Endothelial cell of umbilical vein (primary cell): ENCODE results near the gene GTF2H2C. TPM values are rescaled to one million over a fixed set of nuclear protein-coding genes. Genes with fewer than 3 reads are reported as not detected.

Experiments used
- BruUV-seq: library from RNA; stranded (reverse); fragments of 400-500 nt; replicated peaks from 2 replicates; lab custom pipeline; 2021; lab: Mats Ljungman, UMichigan
- CTCF ChIA-PET: fragments of 300-600, 350-600 bp; sonication (Branson Sonifier 250); formaldehyde crosslinking; loops from one replicate; lab custom pipeline; 2021; ENCODE audit warnings: antibody characterized with exemption, inconsistent platforms; lab: Charles Lee
- POLR2A ChIA-PET: fragments of 300-600, 350-600 bp; sonication (Branson Sonifier 250); formaldehyde crosslinking; loops from one replicate; lab custom pipeline; 2021; ENCODE audit warnings: antibody characterized with exemption, inconsistent platforms; lab: Charles Lee
- DNase-seq: peaks from one replicate; pipeline ENCODE4 v3.0.0-alpha.2; 2011; ENCODE audit warnings: low read depth, low spot score
- FAIRE-seq: peaks from 2 replicates; lab custom pipeline; 2011; peaks lifted over from hg19 to GRCh38; lab: Jason Lieb, UNC
- H2AFZ ChIP-seq: 2 replicates; pipeline ENCODE4 v1.6.0; 2012; ENCODE audit warnings: low read depth, low read length, control low read depth, inconsistent platforms
- H3K27ac ChIP-seq: 2 replicates; pipeline ENCODE4 v1.5.1; 2011; ENCODE audit warnings: low read depth, mild to moderate bottlenecking, control low read depth, low read length, moderate library complexity; ENCODE audit not compliant: insufficient read depth
- H3K27me3 ChIP-seq, 2 experiments: 2 replicates each; pipeline versions ENCODE4 v1.6.0 to v1.6.1; 2011; ENCODE audit warnings: low read length in 2 of 2, mixed read lengths in 1 of 2; ENCODE audit not compliant: control insufficient read depth in 2 of 2, insufficient read depth in 2 of 2
- H3K36me3 ChIP-seq, 2 experiments: 2 replicates in 1 of 2; 3 replicates in 1 of 2; pipeline ENCODE4 v1.5.1; 2011; ENCODE audit warnings: low read length in 2 of 2, mild to moderate bottlenecking in 1 of 2, moderate library complexity in 1 of 2; ENCODE audit not compliant: control insufficient read depth in 2 of 2, insufficient read depth in 2 of 2; ENCODE audit errors: extremely low read depth in 1 of 2
- H3K4me1 ChIP-seq: 3 replicates; pipeline ENCODE4 v1.5.1; 2011; ENCODE audit warnings: mild to moderate bottlenecking, low read length; ENCODE audit not compliant: control insufficient read depth, insufficient read depth; ENCODE audit errors: extremely low read depth
- H3K4me2 ChIP-seq: 2 replicates; pipeline ENCODE4 v1.6.1; 2011; ENCODE audit warnings: low read length, control low read depth, mixed read lengths; ENCODE audit not compliant: insufficient read depth
- H3K4me3 ChIP-seq, 3 experiments: fragments of 200-600 bp in 1 of 3; sonication (generic), shearing (Covaris generic) in 1 of 3; replicated peaks in 1 of 3; 2 replicates each; pipeline ENCODE4 v1.5.1; 2011 to 2016; ENCODE audit warnings: control low read depth in 3 of 3, low read length in 3 of 3, mild to moderate bottlenecking in 2 of 3, inconsistent platforms in 1 of 3, low read depth in 1 of 3, moderate library complexity in 1 of 3; ENCODE audit not compliant: insufficient read depth in 1 of 3
- H3K79me2 ChIP-seq: 2 replicates; pipeline ENCODE4 v1.6.0; 2012; ENCODE audit warnings: low read length, inconsistent platforms; ENCODE audit not compliant: control insufficient read depth, insufficient read depth
- H3K9ac ChIP-seq: replicated peaks from 2 replicates; pipeline ENCODE3; 2011; ENCODE audit warnings: low read length, control low read depth; ENCODE audit not compliant: insufficient read depth; ENCODE audit errors: extremely low read depth
- H3K9me1 ChIP-seq: replicated peaks from 3 replicates; pipeline ENCODE4 v1.6.0; 2011; ENCODE audit warnings: mild to moderate bottlenecking, low read length; ENCODE audit not compliant: control insufficient read depth, insufficient read depth; ENCODE audit errors: extremely low read depth
- H3K9me3 ChIP-seq: replicated peaks from 2 replicates; pipeline ENCODE4 v1.5.1; 2012; ENCODE audit warnings: low read length, inconsistent platforms; ENCODE audit not compliant: control insufficient read depth, insufficient read depth
- H4K20me1 ChIP-seq: replicated peaks from 2 replicates; pipeline ENCODE3; 2011; ENCODE audit warnings: mild to moderate bottlenecking, low read length; ENCODE audit not compliant: control insufficient read depth, insufficient read depth; ENCODE audit errors: extremely low read depth
- CTCF ChIP-seq, 2 donors: IDR thresholded peaks; 1 replicate in 1 of 2; 2 replicates in 1 of 2; pipeline ENCODE4 v1.5.1; 2011; ENCODE audit warnings: low read length in 2 of 2, mild to moderate bottlenecking in 2 of 2, moderate library complexity in 2 of 2, control low read depth in 1 of 2, inconsistent platforms in 1 of 2, low read depth in 1 of 2; ENCODE audit not compliant: insufficient read depth in 1 of 2; ENCODE audit errors: extremely low read depth in 1 of 2
- EZH2 ChIP-seq: IDR thresholded peaks from 2 replicates; pipeline ENCODE4 v1.6.1; 2012; ENCODE audit warnings: borderline replicate concordance, low read depth, mild to moderate bottlenecking, moderate library complexity, low read length, inconsistent platforms; ENCODE audit not compliant: severe bottlenecking
- FOS ChIP-seq: IDR thresholded peaks from 2 replicates; pipeline ENCODE4 v1.6.1; 2011; ENCODE audit warnings: mild to moderate bottlenecking, low read length, moderate library complexity, borderline replicate concordance; ENCODE audit not compliant: insufficient read depth
- GATA2 ChIP-seq: IDR thresholded peaks from 2 replicates; pipeline ENCODE4 v1.7.0; 2011; ENCODE audit warnings: low read depth, mild to moderate bottlenecking, moderate library complexity, mixed read lengths, low read length; ENCODE audit not compliant: insufficient read length, insufficient read depth
- JUN ChIP-seq: IDR thresholded peaks from 2 replicates; pipeline ENCODE4 v1.6.1; 2011; ENCODE audit warnings: borderline replicate concordance, low read depth; ENCODE audit not compliant: insufficient read length, insufficient read depth
- MAX ChIP-seq: IDR thresholded peaks from 2 replicates; pipeline ENCODE4 v1.6.1; 2011; ENCODE audit not compliant: insufficient read depth, insufficient read length
- MYC ChIP-seq: IDR thresholded peaks from one replicate; pipeline ENCODE4 v1.6.1; 2011; ENCODE audit warnings: mild to moderate bottlenecking, low read depth, low read length
- POLR2A ChIP-seq: IDR thresholded peaks from 2 replicates; pipeline ENCODE4 v1.6.1; 2012; ENCODE audit warnings: low read depth, mild to moderate bottlenecking, control low read depth, low read length
- POLR2AphosphoS5 ChIP-seq: IDR thresholded peaks from 2 replicates; pipeline ENCODE4 v1.6.1; 2012; ENCODE audit warnings: low read depth, mild to moderate bottlenecking, control low read depth, low read length, moderate library complexity; ENCODE audit not compliant: insufficient read depth
- dilution Hi-C: fragments of 300-500 bp; cut with MboI; formaldehyde crosslinking; loops from one replicate; pipeline ENCODE4 v1.15.0; 2019; ENCODE audit warnings: low sequenced_read_pairs; ENCODE audit not compliant: extremely low pct_ligation_motif_present
- intact Hi-C: fragments of 100-400 bp; cut with micrococcal nuclease; formaldehyde crosslinking; loops from one replicate; pipeline ENCODE4 v1.10.0; 2022
- polyA plus RNA-seq, 4 experiments: library from polyadenylated mRNA; depleted of rRNA in 3 of 4; stranded (reverse) in 3 of 4; unstranded in 1 of 4; fragments of >200 nt; gene quantifications; 2 replicates each; pipeline versions ENCODE4 v1.2.1 to v1.2.3, GENCODE V29; 2011 to 2012; ENCODE audit warnings: missing spikeins in 1 of 4
- total RNA-seq: library from RNA; stranded (reverse); gene quantifications from 2 replicates; pipeline ENCODE4 v1.2.3, GENCODE V29; 2021

Gene GTF2H2C
- total and polyA plus RNA-seq, 2 donors (not counting 3 experiments of a cell fraction or from before 2014, with no cell fraction given) = 9.9 to 28.9 TPM

- BruUV-seq = no TSS peak
- intact Hi-C loops (loop anchor here (1.0 kb wide), 1 partner anchor 20 kb away; no protein-coding TSS in a partner anchor), dilution Hi-C loops (no loop called here)
- no peak overlapping the region for H3K9ac ChIP-seq
- ChIA-PET POLR2A (interaction anchor here (1.2 kb wide), 1 partner anchor 13 kb away, joined by 3 read pairs; no protein-coding TSS in a partner anchor), CTCF (interaction anchor here (0.6 to 1.5 kb wide), 2 partner anchors 13 to 265 kb away, joined by 3 to 4 read pairs; no protein-coding TSS in a partner anchor)
- no peaks in the 10 kb centered on the region for H3K27me3 ChIP-seq
- H3K79me2 ChIP-seq = no peaks in the 10 kb centered on the region
- DNase-seq (no peak), FAIRE-seq (no peak)
- H3K4me2 ChIP-seq = no peak overlapping the region
- no peaks in the 10 kb centered on the region for H4K20me1 ChIP-seq
- H3K9me1 ChIP-seq = no peaks in the 10 kb centered on the region
- H2AFZ ChIP-seq = no peak overlapping the region
- H3K9me3 ChIP-seq = no peaks in the 10 kb centered on the region
- no peak overlapping the region for H3K4me3 ChIP-seq
- peaks cover 35% of the 10 kb centered on the region for H3K4me1 ChIP-seq
- TF ChIP-seq POLR2A (no peak), JUN (no peak), CTCF (IDR thresholded peaks at IDR 0.05; ENCODE audit: extremely low read depth in 1 of 2, insufficient read depth in 1 of 2, low read depth in 1 of 2, low read length in 2 of 2) (no peak), MYC (no peak), MAX (no peak), POLR2AphosphoS5 (no peak), FOS (no peak), GATA2 (no peak), EZH2 (no peak)
- H3K36me3 ChIP-seq = no peaks in the 10 kb centered on the region
- H3K27ac ChIP-seq = no peak overlapping the region
These were observed 43.2 kb upstream of the GTF2H2C start for GRCh38 chr5:69516769-69517168.
